H9 (cell line): Measurements from ENCODE around the gene TRABD. TPM values are rescaled to one million over a fixed set of nuclear protein-coding genes. Genes with fewer than 3 reads are reported as not detected.

Experiments used
- DNase-seq: peaks from one replicate; pipeline ENCODE4 v3.0.0-alpha.2; 2017
- H2AFZ ChIP-seq: one replicate; pipeline ENCODE4 v1.6.1; 2013; ENCODE audit warnings: mild to moderate bottlenecking, low read length, control low read depth, moderate library complexity
- H2AK5ac ChIP-seq: 2 replicates; pipeline ENCODE4 v1.6.1; 2013; ENCODE audit warnings: low read length, control low read depth, mixed read lengths; ENCODE audit not compliant: insufficient read length
- H2BK120ac ChIP-seq: one replicate; pipeline ENCODE4 v1.6.1; 2013; ENCODE audit warnings: low read depth, mild to moderate bottlenecking, low read length, control low read depth, inconsistent platforms; ENCODE audit not compliant: poor library complexity, severe bottlenecking
- H2BK12ac ChIP-seq: 2 replicates; pipeline ENCODE4 v1.6.1; 2013; ENCODE audit warnings: low read length, control low read depth, mixed read lengths, low read depth; ENCODE audit not compliant: insufficient read length
- H2BK15ac ChIP-seq: 2 replicates; pipeline ENCODE4 v1.6.1; 2013; ENCODE audit warnings: low read depth, low read length, control low read depth
- H2BK20ac ChIP-seq: one replicate; pipeline ENCODE4 v1.6.1; 2013; ENCODE audit warnings: low read depth, mild to moderate bottlenecking, low read length, control low read depth, inconsistent platforms; ENCODE audit not compliant: poor library complexity, severe bottlenecking
- H2BK5ac ChIP-seq: 2 replicates; pipeline ENCODE4 v1.6.1; 2013; ENCODE audit warnings: low read length, control low read depth, mixed read lengths; ENCODE audit not compliant: insufficient read length
- H3K14ac ChIP-seq: 2 replicates; pipeline ENCODE4 v1.6.1; 2013; ENCODE audit warnings: low read length, control low read depth; ENCODE audit not compliant: insufficient read depth
- H3K18ac ChIP-seq: 2 replicates; pipeline ENCODE4 v1.6.1; 2013; ENCODE audit warnings: low read depth, mild to moderate bottlenecking, mixed read lengths, low read length, control low read depth; ENCODE audit not compliant: insufficient read length
- H3K23ac ChIP-seq: 2 replicates; pipeline ENCODE4 v1.6.1; 2013; ENCODE audit warnings: low read length, control low read depth, mixed read lengths, low read depth; ENCODE audit not compliant: insufficient read length
- H3K23me2 ChIP-seq: 2 replicates; pipeline ENCODE4 v1.6.1; 2013; ENCODE audit warnings: low read depth, mild to moderate bottlenecking, mixed read lengths, low read length, control low read depth; ENCODE audit not compliant: insufficient read length, poor library complexity, severe bottlenecking
- H3K27ac ChIP-seq: 2 replicates; pipeline ENCODE4 v1.5.1; 2013; ENCODE audit warnings: low read length, control low read depth, mixed read lengths, low read depth; ENCODE audit not compliant: insufficient read length
- H3K27me3 ChIP-seq: 2 replicates; pipeline ENCODE4 v1.6.1; 2013; ENCODE audit warnings: low read length, control low read depth, inconsistent platforms; ENCODE audit not compliant: insufficient read depth
- H3K4ac ChIP-seq: 2 replicates; pipeline ENCODE4 v1.6.1; 2013; ENCODE audit warnings: low read depth, mild to moderate bottlenecking, control low read depth, inconsistent platforms, low read length, moderate library complexity
- H3K4me1 ChIP-seq: 2 replicates; pipeline ENCODE4 v1.6.1; 2013; ENCODE audit warnings: low read length, control low read depth, inconsistent platforms; ENCODE audit not compliant: insufficient read depth
- H3K4me2 ChIP-seq: 2 replicates; pipeline ENCODE4 v1.6.1; 2013; ENCODE audit warnings: low read length, control low read depth, mixed read lengths; ENCODE audit not compliant: insufficient read length, insufficient read depth
- H3K56ac ChIP-seq: 2 replicates; pipeline ENCODE4 v1.6.1; 2013; ENCODE audit warnings: low read depth, mild to moderate bottlenecking, mixed read lengths, low read length, control low read depth; ENCODE audit not compliant: insufficient read length
- H3K79me1 ChIP-seq: 2 replicates; pipeline ENCODE4 v1.6.1; 2013; ENCODE audit warnings: low read depth, mild to moderate bottlenecking, moderate library complexity, low read length, control low read depth, inconsistent platforms; ENCODE audit not compliant: insufficient read depth, poor library complexity, severe bottlenecking
- H3K79me2 ChIP-seq: 2 replicates; pipeline ENCODE4 v1.6.1; 2013; ENCODE audit warnings: low read length, control low read depth, inconsistent platforms; ENCODE audit not compliant: insufficient read depth
- H3K9ac ChIP-seq: 2 replicates; pipeline ENCODE4 v1.6.1; 2013; ENCODE audit warnings: low read length, control low read depth, mixed read lengths; ENCODE audit not compliant: insufficient read length; ENCODE audit errors: extremely low read depth
- H3K9me3 ChIP-seq: one replicate; pipeline ENCODE4 v1.6.1; 2013; ENCODE audit warnings: low read depth, low read length, inconsistent platforms; ENCODE audit not compliant: control insufficient read depth
- H3T11ph ChIP-seq: one replicate; pipeline ENCODE4 v1.6.1; 2013; ENCODE audit warnings: mild to moderate bottlenecking, low read length, control low read depth, inconsistent platforms
- H4K20me1 ChIP-seq: one replicate; pipeline ENCODE4 v1.6.1; 2013; ENCODE audit not compliant: control insufficient read depth, insufficient read length, insufficient read depth
- H4K5ac ChIP-seq: 2 replicates; pipeline ENCODE4 v1.6.1; 2013; ENCODE audit warnings: low read depth, mild to moderate bottlenecking, mixed read lengths, low read length, control low read depth; ENCODE audit not compliant: insufficient read length
- H4K8ac ChIP-seq: replicated peaks from 2 replicates; pipeline ENCODE4 v1.6.1; 2013; ENCODE audit warnings: low read length, control low read depth, mixed read lengths, low read depth; ENCODE audit not compliant: insufficient read length
- H4K91ac ChIP-seq: 2 replicates; pipeline ENCODE4 v1.6.1; 2013; ENCODE audit warnings: low read depth, mild to moderate bottlenecking, moderate library complexity, mixed read lengths, low read length, control low read depth; ENCODE audit not compliant: insufficient read length
- H3K27ac Mint-ChIP-seq, 3 experiments: 2 replicates in 2 of 3; 3 replicates in 1 of 3; pipeline ENCODE4 v1.8.0; 2020 to 2021; ENCODE audit warnings: mixed read lengths in 3 of 3, mild to moderate bottlenecking in 1 of 3, moderate library complexity in 1 of 3
- H3K27me3 Mint-ChIP-seq: 2 replicates; pipeline ENCODE4 v1.8.0; 2021; ENCODE audit warnings: low read depth, mild to moderate bottlenecking, moderate library complexity, mixed read lengths
- H3K36me3 Mint-ChIP-seq, 3 experiments: 2 replicates in 2 of 3; 3 replicates in 1 of 3; pipeline ENCODE4 v1.8.0; 2020 to 2021; ENCODE audit warnings: low read depth in 3 of 3, mixed read lengths in 3 of 3; ENCODE audit not compliant: insufficient read depth in 1 of 3
- H3K4me1 Mint-ChIP-seq, 2 experiments: 2 replicates each; pipeline ENCODE4 v1.8.0; 2020; ENCODE audit warnings: mixed read lengths in 2 of 2
- H3K4me3 Mint-ChIP-seq, 2 experiments: 2 replicates in 1 of 2; 3 replicates in 1 of 2; pipeline ENCODE4 v1.8.0; 2020 to 2021; ENCODE audit warnings: mild to moderate bottlenecking in 2 of 2, mixed read lengths in 2 of 2, moderate library complexity in 1 of 2
- H3K9me3 Mint-ChIP-seq, 2 experiments: 2 replicates in 1 of 2; 3 replicates in 1 of 2; pipeline ENCODE4 v1.8.0; 2020; ENCODE audit warnings: mild to moderate bottlenecking in 2 of 2, mixed read lengths in 2 of 2, moderate library complexity in 1 of 2
- WGBS: extraction: QIAGEN DNeasy Blood & Tissue Kit; methylation state at CpG from one replicate; pipeline ENCODE4 v1.1.7; 2013; ENCODE audit warnings: missing lambda C conversion rate, low lambda C conversion rate, mixed read lengths; ENCODE audit not compliant: insufficient read length; ENCODE audit errors: extremely low coverage; 5-methylcytosine and 5-hydroxymethylcytosine counted together
- total RNA-seq: library from RNA; stranded (reverse); gene quantifications from 2 replicates; pipeline ENCODE4 v1.2.1, GENCODE V29; 2021
- TF ChIP-seq, protein P1 (sequence below): fragments of 200-600 bp; sonication (generic); conservative IDR thresholded peaks from 3 replicates; pipeline ENCODE4 v1.8.0; 2021; ENCODE audit warnings: antibody characterized with exemption, mild to moderate bottlenecking

TRABD gene
- total RNA-seq, 1 experiment from 2014 or later, result 47.8 TPM

DNA sequence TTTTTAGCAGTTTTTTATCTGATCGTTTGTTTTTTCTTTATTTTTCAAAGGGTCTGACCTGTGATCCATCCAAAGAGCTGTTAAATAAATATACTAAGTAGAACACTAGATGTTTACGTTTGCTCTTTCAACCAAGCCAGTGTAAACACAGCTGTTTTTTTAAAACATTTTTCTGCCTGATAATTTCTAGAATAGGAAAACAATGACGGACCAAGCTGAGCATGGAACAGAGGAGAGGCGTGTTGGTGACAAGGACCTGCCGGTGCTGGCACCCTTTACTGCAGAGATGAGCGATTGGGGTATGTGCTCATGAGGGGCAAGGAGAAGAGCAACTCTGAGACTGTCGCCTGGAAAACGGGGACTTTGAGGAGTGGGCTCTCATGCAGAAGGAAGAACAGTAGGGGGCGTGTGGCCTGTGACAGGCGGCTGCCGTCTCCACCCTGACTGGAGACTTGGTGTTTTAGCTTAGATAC, 43.8 kb upstream of the TRABD start:
- Histone ChIP-seq H2BK5ac (no peak overlapping the region), H3K4ac (no peak overlapping the region), H3K79me1 (no peaks in the 10 kb centered on the region), H3K27me3 (no peaks in the 10 kb centered on the region), H3K23ac (no peak overlapping the region), H3K18ac (no peak overlapping the region), H3K27ac (no peak overlapping the region), H4K91ac (no peak overlapping the region), H3K9ac (no peak overlapping the region), H3K79me2 (no peaks in the 10 kb centered on the region), H4K5ac (no peak overlapping the region), H4K8ac (no peak overlapping the region), H3K23me2 (peaks cover 2% of the 10 kb centered on the region), H3K4me2 (no peak overlapping the region), H2BK20ac (no peak overlapping the region), H2AK5ac (no peak overlapping the region), H3K4me1 (no peaks in the 10 kb centered on the region), H2BK12ac (no peak overlapping the region), H2AFZ (no peak overlapping the region), H2BK120ac (no peak overlapping the region), H3T11ph (no peak overlapping the region), H4K20me1 (no peaks in the 10 kb centered on the region), H2BK15ac (no peak overlapping the region), H3K9me3 (no peaks in the 10 kb centered on the region), H3K56ac (no peak overlapping the region), H3K14ac (no peak overlapping the region)
- peak; percentile 56 for DNase-seq
- peaks cover 2 to 6% of the 10 kb centered on the region in 2 experiments for H3K4me1 Mint-ChIP-seq
- H3K4me3 Mint-ChIP-seq, result no peak overlapping the region
- H3K27me3 Mint-ChIP-seq, result peaks cover 20% of the 10 kb centered on the region
- H3K36me3 Mint-ChIP-seq, result no peaks in the 10 kb centered on the region; a peak in 1 of 7 replicates
- no peak overlapping the region for H3K27ac Mint-ChIP-seq
- TF ChIP-seq, protein P1, sequence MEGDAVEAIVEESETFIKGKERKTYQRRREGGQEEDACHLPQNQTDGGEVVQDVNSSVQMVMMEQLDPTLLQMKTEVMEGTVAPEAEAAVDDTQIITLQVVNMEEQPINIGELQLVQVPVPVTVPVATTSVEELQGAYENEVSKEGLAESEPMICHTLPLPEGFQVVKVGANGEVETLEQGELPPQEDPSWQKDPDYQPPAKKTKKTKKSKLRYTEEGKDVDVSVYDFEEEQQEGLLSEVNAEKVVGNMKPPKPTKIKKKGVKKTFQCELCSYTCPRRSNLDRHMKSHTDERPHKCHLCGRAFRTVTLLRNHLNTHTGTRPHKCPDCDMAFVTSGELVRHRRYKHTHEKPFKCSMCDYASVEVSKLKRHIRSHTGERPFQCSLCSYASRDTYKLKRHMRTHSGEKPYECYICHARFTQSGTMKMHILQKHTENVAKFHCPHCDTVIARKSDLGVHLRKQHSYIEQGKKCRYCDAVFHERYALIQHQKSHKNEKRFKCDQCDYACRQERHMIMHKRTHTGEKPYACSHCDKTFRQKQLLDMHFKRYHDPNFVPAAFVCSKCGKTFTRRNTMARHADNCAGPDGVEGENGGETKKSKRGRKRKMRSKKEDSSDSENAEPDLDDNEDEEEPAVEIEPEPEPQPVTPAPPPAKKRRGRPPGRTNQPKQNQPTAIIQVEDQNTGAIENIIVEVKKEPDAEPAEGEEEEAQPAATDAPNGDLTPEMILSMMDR, result peak; percentile 55; the same call in 2 of the 3 replicates
- peaks cover 0 to 3% of the 10 kb centered on the region in 2 experiments; a peak in 2 of 5 replicates for H3K9me3 Mint-ChIP-seq
- no CpG with 5 or more reads among the region's 11 CpGs for WGBS
